Prostate gland (tissue), 2 donors: ENCODE measurements around the gene C2orf92. TPM values are rescaled to one million over a fixed set of nuclear protein-coding genes. Genes with fewer than 3 reads are reported as not detected.

Experiments
- DNase-seq: peaks from one replicate; pipeline ENCODE4 v3.0.0-alpha.2; 2019; ENCODE audit warnings: low spot score
- H3K27ac ChIP-seq, 2 donors: fragments of 200-600 bp; sonication (generic); 2 replicates each; pipeline ENCODE4 v1.5.1; 2017 to 2019
- H3K27me3 ChIP-seq: fragments of 200-600 bp; sonication (generic); replicated peaks from 2 replicates; pipeline ENCODE4 v1.5.1; 2019; ENCODE audit not compliant: insufficient read depth
- H3K36me3 ChIP-seq, 2 donors: fragments of 200-600 bp; sonication (generic); 1 replicate in 1 of 2; 2 replicates in 1 of 2; pipeline versions ENCODE4 v1.5.1 to v1.8.1; 2017 to 2019
- H3K4me1 ChIP-seq: fragments of 200-600 bp; sonication (generic); replicated peaks from 2 replicates; pipeline ENCODE4 v1.5.1; 2019
- H3K4me3 ChIP-seq, 2 donors: fragments of 200-600 bp; sonication (generic); 2 replicates each; pipeline ENCODE4 v1.5.1; 2017 to 2019
- H3K9me3 ChIP-seq: fragments of 200-600 bp; sonication (generic); 2 replicates; pipeline ENCODE4 v1.5.1; 2017
- POLR2A ChIP-seq: fragments of 450-650 bp; IDR thresholded peaks from one replicate; pipeline ENCODE4 v1.6.1; 2016; ENCODE audit warnings: antibody characterized with exemption, mild to moderate bottlenecking
- POLR2AphosphoS5 ChIP-seq: sonication (generic); formaldehyde crosslinking; IDR thresholded peaks from one replicate; pipeline ENCODE4 v1.6.1; 2017; ENCODE audit warnings: antibody characterized with exemption
- WGBS: methylation state at CpG from one replicate; pipeline ENCODE4 v1.1.5; 2018; 5-methylcytosine and 5-hydroxymethylcytosine counted together
- intact Hi-C: fragments of 100-400 bp; cut with DNase I; formaldehyde crosslinking; loops from one replicate; pipeline ENCODE4 v1.14.2; 2022
- total RNA-seq, 2 donors: library from RNA; depleted of rRNA; stranded (reverse); fragments of >200 nt; gene quantifications; one replicate each; pipeline ENCODE4 v1.1.0, GENCODE V29; 2016
- TF ChIP-seq, protein P1 (sequence below), 4 experiments: fragments of 200-600 bp in 2 of 4; fragments of 450-650 bp in 2 of 4; sonication (generic) in 2 of 4; IDR thresholded peaks; 1 replicate in 3 of 4; 2 replicates in 1 of 4; pipeline ENCODE4 v1.5.1; 2016 to 2019; ENCODE audit warnings: antibody characterized with exemption in 4 of 4, mild to moderate bottlenecking in 2 of 4, moderate library complexity in 2 of 4

The C2orf92 gene
- total RNA-seq, 2 donors from 2014 or later = 2.0 to 7.0 TPM

DNA sequence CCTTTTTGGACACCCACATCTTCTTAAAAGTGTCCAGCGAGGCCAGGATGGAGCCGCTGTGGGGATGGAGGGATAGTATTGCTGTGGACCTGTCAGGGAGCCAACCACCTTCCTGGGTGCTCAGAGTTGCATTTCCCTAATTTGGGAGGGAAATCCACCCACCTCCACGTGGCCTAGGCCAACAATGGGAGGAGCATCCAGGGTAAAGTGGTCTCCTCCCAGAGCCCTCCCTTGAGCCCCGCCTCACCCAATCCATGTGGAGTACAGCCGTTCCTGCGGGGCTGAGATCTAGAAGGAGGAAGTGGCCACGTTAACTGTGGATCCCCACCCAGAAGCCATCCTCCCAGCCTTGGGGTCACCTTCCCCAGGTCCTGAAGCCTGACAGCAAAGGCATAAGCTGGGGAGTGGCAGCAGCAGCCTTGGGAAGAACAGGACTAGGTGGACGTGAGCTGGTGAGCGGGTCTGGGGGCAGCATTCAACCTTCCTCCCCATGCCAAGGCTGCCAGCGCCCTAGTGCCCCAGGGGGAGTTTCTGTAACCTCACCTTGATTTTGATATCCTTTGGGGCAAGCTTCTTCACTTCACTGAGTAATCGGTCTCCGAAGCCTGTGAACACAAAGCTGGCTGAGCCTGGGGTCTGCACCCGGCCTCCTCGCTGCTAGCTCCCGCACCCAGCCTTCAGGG, 12.5 kb upstream of the C2orf92 start:
- Histone ChIP-seq H3K4me3 (no peak overlapping the region), H3K27ac (no peak overlapping the region), H3K4me1 (peaks cover 9% of the 10 kb centered on the region), H3K36me3 (peaks cover 6 to 11% of the 10 kb centered on the region in 2 donors), H3K9me3 (no peaks in the 10 kb centered on the region), H3K27me3 (no peaks in the 10 kb centered on the region)
- TF ChIP-seq POLR2A (no peak), POLR2AphosphoS5 (no peak)
- TF ChIP-seq, protein P1, sequence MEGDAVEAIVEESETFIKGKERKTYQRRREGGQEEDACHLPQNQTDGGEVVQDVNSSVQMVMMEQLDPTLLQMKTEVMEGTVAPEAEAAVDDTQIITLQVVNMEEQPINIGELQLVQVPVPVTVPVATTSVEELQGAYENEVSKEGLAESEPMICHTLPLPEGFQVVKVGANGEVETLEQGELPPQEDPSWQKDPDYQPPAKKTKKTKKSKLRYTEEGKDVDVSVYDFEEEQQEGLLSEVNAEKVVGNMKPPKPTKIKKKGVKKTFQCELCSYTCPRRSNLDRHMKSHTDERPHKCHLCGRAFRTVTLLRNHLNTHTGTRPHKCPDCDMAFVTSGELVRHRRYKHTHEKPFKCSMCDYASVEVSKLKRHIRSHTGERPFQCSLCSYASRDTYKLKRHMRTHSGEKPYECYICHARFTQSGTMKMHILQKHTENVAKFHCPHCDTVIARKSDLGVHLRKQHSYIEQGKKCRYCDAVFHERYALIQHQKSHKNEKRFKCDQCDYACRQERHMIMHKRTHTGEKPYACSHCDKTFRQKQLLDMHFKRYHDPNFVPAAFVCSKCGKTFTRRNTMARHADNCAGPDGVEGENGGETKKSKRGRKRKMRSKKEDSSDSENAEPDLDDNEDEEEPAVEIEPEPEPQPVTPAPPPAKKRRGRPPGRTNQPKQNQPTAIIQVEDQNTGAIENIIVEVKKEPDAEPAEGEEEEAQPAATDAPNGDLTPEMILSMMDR (IDR thresholded peaks at IDR 0.05) = no peak
- intact Hi-C loops = no loop called here
- no peak for DNase-seq
- WGBS = 81% methylated on average over 15 of the region's 15 CpGs

DNA sequence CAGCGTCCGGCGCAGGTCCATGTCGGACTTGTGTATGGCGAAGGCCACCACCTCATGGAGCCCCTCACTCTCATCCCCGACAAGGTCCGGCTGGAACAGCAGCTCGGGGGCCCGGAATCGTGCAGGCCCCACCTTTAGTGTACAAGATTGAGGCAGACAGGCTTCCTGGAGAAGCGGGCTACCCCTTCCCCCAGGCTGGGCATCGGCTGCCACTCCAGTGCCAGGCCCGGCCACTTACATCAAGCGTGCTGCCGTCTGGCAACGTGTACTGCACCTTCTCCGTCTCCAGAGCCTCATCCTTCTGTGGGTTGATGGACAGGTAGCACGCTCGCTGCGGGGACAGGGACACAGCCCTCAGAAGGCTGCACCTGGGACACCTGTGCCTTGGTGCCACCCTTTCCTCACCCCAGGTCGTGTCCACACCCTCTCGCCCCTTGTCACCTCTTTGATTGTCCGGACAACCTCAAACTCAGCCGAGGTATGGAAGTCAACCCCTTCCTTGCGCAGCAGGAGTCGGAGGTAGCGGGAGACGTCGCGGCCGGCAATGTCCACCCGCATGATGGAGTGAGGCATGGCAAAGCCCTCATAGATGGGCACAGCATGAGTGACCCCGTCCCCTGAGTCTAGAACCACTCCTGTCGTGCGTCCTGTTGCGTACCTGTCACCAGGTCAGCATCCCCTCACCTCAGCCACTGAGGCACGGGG, 11.4 kb upstream of the C2orf92 start:
- no peaks in the 10 kb centered on the region for H3K9me3 ChIP-seq
- peaks cover 6 to 11% of the 10 kb centered on the region in 2 donors for H3K36me3 ChIP-seq
- no peaks in the 10 kb centered on the region for H3K27me3 ChIP-seq
- 91% methylated on average over 37 of the region's 37 CpGs for WGBS
- H3K4me3 ChIP-seq = no peak overlapping the region
- DNase-seq = no peak
- H3K27ac ChIP-seq = no peak overlapping the region
- intact Hi-C loops = no loop called here
- H3K4me1 ChIP-seq = peaks cover 14% of the 10 kb centered on the region
- no peak for TF ChIP-seq POLR2AphosphoS5

DNA sequence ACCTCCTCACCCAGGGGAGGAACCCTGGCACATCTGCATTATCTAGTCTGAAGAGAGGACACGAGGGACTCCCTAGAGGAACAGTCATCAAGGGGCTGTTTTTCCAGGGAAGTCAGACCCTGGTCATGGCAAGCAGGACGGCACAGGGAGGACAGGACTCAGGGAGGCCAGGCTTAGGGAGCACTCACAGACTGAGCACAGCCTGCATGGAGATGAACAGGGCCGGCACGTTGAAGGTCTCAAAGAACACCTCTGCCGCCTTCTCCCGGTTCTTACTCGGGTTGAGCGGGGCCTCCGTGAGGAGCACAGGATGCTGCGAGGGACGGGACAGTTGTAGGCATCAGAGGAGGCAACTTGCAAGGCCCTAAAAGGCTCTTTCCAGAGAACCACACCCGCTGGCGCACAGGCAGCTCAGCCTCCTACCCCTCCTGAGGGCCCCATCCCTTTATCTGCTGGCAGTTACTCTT, 10.8 kb upstream of the C2orf92 start:
- no peak for DNase-seq
- H3K27me3 ChIP-seq = no peaks in the 10 kb centered on the region
- H3K36me3 ChIP-seq = peaks cover 6 to 11% of the 10 kb centered on the region in 2 donors
- 91% methylated on average over 13 of the region's 13 CpGs for WGBS
- H3K27ac ChIP-seq = no peak overlapping the region
- peaks cover 14% of the 10 kb centered on the region for H3K4me1 ChIP-seq
- TF ChIP-seq POLR2A = no peak
- TF ChIP-seq POLR2AphosphoS5 = no peak
- TF ChIP-seq, protein P1 (IDR thresholded peaks at IDR 0.05) = no peak
- intact Hi-C loops = no loop called here
- no peak overlapping the region for H3K4me3 ChIP-seq
- H3K9me3 ChIP-seq = no peaks in the 10 kb centered on the region

DNA sequence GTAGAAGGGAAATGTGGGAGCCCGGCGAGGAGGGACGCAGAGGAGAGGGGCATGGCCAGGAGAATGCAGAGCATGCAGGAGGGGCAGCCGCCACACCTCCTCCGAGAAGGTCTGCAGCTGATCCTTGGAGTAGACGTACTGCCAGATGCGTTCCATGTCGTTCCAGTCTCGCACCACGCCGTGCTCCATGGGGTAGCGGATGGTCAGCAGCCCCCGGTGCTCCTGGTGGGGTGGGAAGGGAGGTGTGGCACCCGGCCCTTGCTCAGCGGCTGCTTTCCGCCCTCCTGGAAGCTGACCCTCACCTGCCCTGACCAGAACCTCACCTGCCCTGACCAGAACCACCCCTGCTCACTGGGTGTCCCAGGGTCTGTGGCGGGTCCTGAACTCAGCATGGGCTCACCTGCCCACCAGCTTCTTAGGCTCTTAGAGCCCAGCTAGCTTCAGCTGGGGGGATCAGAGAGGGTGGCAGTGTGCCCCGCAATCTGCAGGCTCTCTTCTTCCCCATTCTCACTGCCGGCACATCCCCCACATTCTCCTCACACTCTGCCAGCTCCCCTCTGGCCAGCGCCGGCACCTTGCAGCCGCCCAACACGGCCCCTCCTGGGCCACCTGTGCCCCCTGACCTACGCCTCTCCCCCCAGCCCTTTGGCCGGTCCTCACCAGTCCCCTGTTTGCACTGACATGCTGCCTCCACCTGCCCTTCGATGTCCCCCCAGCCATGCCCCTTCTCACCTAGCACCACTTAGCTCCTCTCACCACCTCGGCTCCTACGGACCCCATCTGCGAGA, 10.1 kb upstream of the C2orf92 start:
- TF ChIP-seq POLR2A (no peak), POLR2AphosphoS5 (no peak)
- TF ChIP-seq, protein P1 (IDR thresholded peaks at IDR 0.05) = no peak
- no peaks in the 10 kb centered on the region for H3K27me3 ChIP-seq
- no peaks in the 10 kb centered on the region for H3K9me3 ChIP-seq
- no peak overlapping the region for H3K27ac ChIP-seq
- peaks cover 6 to 11% of the 10 kb centered on the region in 2 donors for H3K36me3 ChIP-seq
- H3K4me1 ChIP-seq = peaks cover 14% of the 10 kb centered on the region
- 92% methylated on average over 29 of the region's 29 CpGs for WGBS
- H3K4me3 ChIP-seq = no peak overlapping the region
- intact Hi-C loops = loop anchor here (10.0 kb wide), 1 partner anchor 335 kb away; the partner anchor contains the start of gene TMEM131
- no peak for DNase-seq
